SH-SY5Y (cell line): Measurements from ENCODE around the gene AOPEP.

Experiments used
- GATA2 ChIP-seq: IDR thresholded peaks from 2 replicates; pipeline ENCODE4 v1.6.1; 2011; ENCODE audit warnings: mild to moderate bottlenecking, low read depth, low read length
- GATA3 ChIP-seq: IDR thresholded peaks from 2 replicates; pipeline ENCODE4 v1.6.1; 2011; ENCODE audit warnings: low read depth, mild to moderate bottlenecking, low read length, moderate library complexity

- peak; percentile 91 for TF ChIP-seq GATA2
- peak; percentile 65 for TF ChIP-seq GATA3
Measured at GRCh38 chr9:95030344-95030743, 303.8 kb downstream of the AOPEP start.
